Loucy (cell line): ENCODE results near the gene GSG1L.

ENCODE experiments used
- EZH2phosphoT487 ChIP-seq: fragments of 200-600 bp; IDR thresholded peaks from 2 replicates; pipeline ENCODE4 v1.6.1; 2018; ENCODE audit warnings: antibody characterized with exemption, mild to moderate bottlenecking, moderate library complexity, borderline replicate concordance
- TF ChIP-seq, protein P1 (sequence below): fragments of 200-600 bp; sonication (generic); conservative IDR thresholded peaks from 2 replicates; pipeline ENCODE4 v1.5.1; 2014; ENCODE audit warnings: mild to moderate bottlenecking, antibody characterized with exemption, low read length

DNA sequence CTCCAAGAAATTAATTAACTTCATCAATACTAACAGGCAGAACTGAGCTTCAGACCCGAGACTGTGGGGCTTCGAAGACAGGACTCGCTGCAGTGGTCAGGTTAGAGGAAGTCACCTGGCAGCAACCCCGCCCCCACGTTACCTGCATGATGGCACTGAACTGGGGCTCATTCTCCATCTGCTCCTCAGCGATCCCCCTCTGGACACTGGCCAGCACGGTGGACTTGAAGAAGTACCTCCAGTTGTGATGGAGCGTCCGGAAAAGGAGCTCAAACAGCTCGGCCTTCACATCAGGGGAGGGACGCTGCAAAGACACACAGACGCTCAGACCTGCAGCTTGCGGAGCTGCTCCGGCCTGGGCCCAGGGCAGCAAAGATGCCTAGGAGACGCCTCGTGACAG lies 40.9 kb upstream of the GSG1L start:
- TF ChIP-seq, protein P1, sequence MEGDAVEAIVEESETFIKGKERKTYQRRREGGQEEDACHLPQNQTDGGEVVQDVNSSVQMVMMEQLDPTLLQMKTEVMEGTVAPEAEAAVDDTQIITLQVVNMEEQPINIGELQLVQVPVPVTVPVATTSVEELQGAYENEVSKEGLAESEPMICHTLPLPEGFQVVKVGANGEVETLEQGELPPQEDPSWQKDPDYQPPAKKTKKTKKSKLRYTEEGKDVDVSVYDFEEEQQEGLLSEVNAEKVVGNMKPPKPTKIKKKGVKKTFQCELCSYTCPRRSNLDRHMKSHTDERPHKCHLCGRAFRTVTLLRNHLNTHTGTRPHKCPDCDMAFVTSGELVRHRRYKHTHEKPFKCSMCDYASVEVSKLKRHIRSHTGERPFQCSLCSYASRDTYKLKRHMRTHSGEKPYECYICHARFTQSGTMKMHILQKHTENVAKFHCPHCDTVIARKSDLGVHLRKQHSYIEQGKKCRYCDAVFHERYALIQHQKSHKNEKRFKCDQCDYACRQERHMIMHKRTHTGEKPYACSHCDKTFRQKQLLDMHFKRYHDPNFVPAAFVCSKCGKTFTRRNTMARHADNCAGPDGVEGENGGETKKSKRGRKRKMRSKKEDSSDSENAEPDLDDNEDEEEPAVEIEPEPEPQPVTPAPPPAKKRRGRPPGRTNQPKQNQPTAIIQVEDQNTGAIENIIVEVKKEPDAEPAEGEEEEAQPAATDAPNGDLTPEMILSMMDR = no peak
- no peak for TF ChIP-seq EZH2phosphoT487
